Transverse colon (tissue), 4 donors: ENCODE measurements around the gene MGST3. TPM values are rescaled to one million over a fixed set of nuclear protein-coding genes. Genes with fewer than 3 reads are reported as not detected.

Source experiments
- DNase-seq: peaks from one replicate; pipeline ENCODE4 v3.0.0-alpha.2; 2019
- H3K27ac ChIP-seq, 4 donors: fragments of 200-600 bp; sonication (generic); 2 replicates each; pipeline ENCODE4 v1.5.1; 2016 to 2018; ENCODE audit warnings: inconsistent platforms in 4 of 4
- H3K27me3 ChIP-seq: fragments of 200-600 bp; sonication (generic); 2 replicates; pipeline ENCODE4 v1.5.1; 2017; ENCODE audit warnings: inconsistent platforms
- H3K36me3 ChIP-seq, 4 donors: fragments of 200-600 bp; sonication (generic); 2 replicates each; pipeline ENCODE4 v1.5.1; 2017 to 2019; ENCODE audit warnings: inconsistent platforms in 4 of 4
- H3K4me1 ChIP-seq, 4 donors: fragments of 200-600 bp; sonication (generic); 2 replicates each; pipeline ENCODE4 v1.5.1; 2017 to 2020; ENCODE audit warnings: inconsistent platforms in 4 of 4
- H3K4me3 ChIP-seq, 4 donors: fragments of 200-600 bp; sonication (generic); 1 replicate in 1 of 4; 2 replicates in 3 of 4; pipeline versions ENCODE4 v1.5.1 to v1.6.1; 2017 to 2019; ENCODE audit warnings: inconsistent platforms in 4 of 4
- H3K9me3 ChIP-seq, 2 donors: fragments of 200-600 bp; sonication (generic); 2 replicates each; pipeline ENCODE4 v1.5.1; 2017 to 2019; ENCODE audit warnings: inconsistent platforms in 2 of 2
- EP300 ChIP-seq: sonication (generic); formaldehyde crosslinking; IDR thresholded peaks from one replicate; pipeline ENCODE4 v1.6.1; 2017; ENCODE audit warnings: antibody characterized with exemption, low read depth
- POLR2A ChIP-seq: fragments of 450-650 bp; IDR thresholded peaks from one replicate; pipeline ENCODE4 v1.6.1; 2016; ENCODE audit warnings: antibody characterized with exemption, mild to moderate bottlenecking, moderate library complexity
- POLR2AphosphoS5 ChIP-seq, 3 donors: sonication (generic); formaldehyde crosslinking; IDR thresholded peaks; one replicate each; pipeline ENCODE4 v1.6.1; 2016; ENCODE audit warnings: antibody characterized with exemption in 3 of 3
- WGBS, 2 donors: methylation state at CpG; one replicate each; pipeline ENCODE4 v1.1.5; 2018; ENCODE audit warnings: low coverage in 1 of 2; 5-methylcytosine and 5-hydroxymethylcytosine counted together
- in situ Hi-C, 4 donors: fragments of 200-750 bp; cut with MboI; loops; one replicate each; pipeline versions ENCODE4 v1.15.0 to v1.15.1; 2017; ENCODE audit warnings: low sequenced_read_pairs in 3 of 4, low pct_ligation_motif_present in 1 of 4, low pct_unique_long_range_greater_than_20kb in 1 of 4
- intact Hi-C: fragments of 100-400 bp; cut with DNase I; formaldehyde crosslinking; loops from one replicate; pipeline ENCODE4 v1.15.1; 2023; ENCODE audit warnings: low total_unique reads
- total RNA-seq, 4 donors: library from RNA; depleted of rRNA; stranded (reverse); fragments of >200 nt; gene quantifications; one replicate each; pipeline ENCODE4 v1.1.0, GENCODE V29; 2016
- TF ChIP-seq, protein P1 (sequence below), 5 experiments: fragments of 200-600 bp in 3 of 5; fragments of 450-650 bp in 2 of 5; sonication (generic) in 3 of 5; IDR thresholded peaks; 1 replicate in 2 of 5; 2 replicates in 3 of 5; pipeline ENCODE4 v1.5.1; 2016 to 2017; ENCODE audit warnings: antibody characterized with exemption in 5 of 5, inconsistent platforms in 3 of 5, mild to moderate bottlenecking in 2 of 5, moderate library complexity in 1 of 5

Gene MGST3
- total RNA-seq, 4 donors from 2014 or later = 84.4 to 387 (median 220) TPM

DNA sequence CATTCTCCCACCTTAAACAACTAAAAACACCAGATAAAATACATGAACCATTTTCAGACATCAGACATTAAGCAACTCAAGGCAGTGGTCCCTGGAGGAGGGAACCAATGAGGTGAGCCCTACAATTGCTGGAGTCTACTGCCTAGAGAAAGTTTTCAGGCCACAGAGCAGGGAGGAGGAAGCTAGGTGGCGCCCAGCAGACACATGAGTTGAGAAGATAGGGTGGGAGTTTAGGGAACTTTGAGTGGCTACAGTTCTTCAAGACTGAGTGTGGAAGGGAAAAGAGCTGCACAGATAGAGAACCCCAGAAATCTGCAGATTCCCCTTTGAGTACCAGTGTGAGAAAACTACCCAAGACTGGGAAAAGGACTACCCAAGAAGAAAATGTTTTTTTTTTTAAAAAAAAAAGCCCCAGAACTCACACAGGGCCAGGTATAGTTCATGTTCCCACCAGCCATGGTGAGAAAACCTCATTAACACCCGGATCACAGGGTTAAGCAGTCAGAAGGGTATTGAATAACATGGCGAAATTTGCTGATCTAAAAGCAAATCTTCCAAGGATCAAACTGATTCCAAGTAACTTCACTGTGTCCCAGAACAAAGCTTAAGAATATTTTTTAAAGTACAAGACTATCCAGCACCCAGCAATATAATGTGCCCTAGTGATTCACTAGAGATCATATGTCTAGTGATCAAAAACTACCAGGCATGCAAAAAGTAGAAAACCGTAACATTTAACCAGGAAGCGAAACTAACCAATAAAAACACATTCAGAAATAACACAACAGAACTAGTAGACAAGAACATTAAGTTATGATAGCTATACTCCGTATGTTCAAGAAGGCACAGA is 55.3 kb downstream of the MGST3 start:
- Histone ChIP-seq H3K36me3 (peaks cover 0 to 24% (median 6%) of the 10 kb centered on the region in 4 donors), H3K4me3 (no peak overlapping the region), H3K27ac (no peak overlapping the region), H3K4me1 (peaks cover 0 to 7% (median 4%) of the 10 kb centered on the region in 4 donors), H3K9me3 (no peaks in the 10 kb centered on the region), H3K27me3 (no peaks in the 10 kb centered on the region)
- WGBS, 2 donors = 59 to 69% methylated on average over 4 to 6 of the region's 6 CpGs
- TF ChIP-seq EP300 = no peak
- TF ChIP-seq POLR2AphosphoS5 (IDR thresholded peaks at IDR 0.05) = no peak
- in situ Hi-C loops (no loop called here), intact Hi-C loops (no loop called here)
- DNase-seq = no peak

DNA sequence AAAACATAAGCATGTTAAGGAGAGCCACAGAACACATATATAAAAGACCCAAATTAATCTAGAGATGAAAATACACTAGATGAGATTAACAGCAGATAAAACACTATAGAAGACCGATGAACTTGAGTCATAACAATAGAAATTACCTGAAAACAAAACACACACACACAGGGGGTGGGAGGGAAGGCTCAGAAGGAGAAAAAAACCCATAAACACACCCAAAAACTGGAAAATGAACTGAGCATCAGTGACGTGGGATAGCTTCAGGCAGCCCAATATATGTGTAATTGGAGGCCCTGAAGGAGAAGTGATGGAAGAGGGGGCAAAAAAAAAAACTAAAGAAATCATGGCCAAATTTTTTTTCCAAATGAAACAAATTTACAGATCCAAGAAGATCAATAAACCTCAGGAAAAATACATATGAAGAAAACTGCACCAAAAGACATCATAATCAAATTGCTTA is 56.0 kb downstream of the MGST3 start:
- H3K36me3 ChIP-seq = peaks cover 0 to 17% (median 4%) of the 10 kb centered on the region in 4 donors
- no peak overlapping the region for H3K4me3 ChIP-seq
- no peaks in the 10 kb centered on the region for H3K27me3 ChIP-seq
- 62 to 81% methylated on average over 2 of the region's 2 CpGs for WGBS, 2 donors
- H3K4me1 ChIP-seq = peaks cover 0 to 7% (median 4%) of the 10 kb centered on the region in 4 donors
- H3K9me3 ChIP-seq = no peaks in the 10 kb centered on the region
- in situ Hi-C loops = no loop called here
- TF ChIP-seq, protein P1, sequence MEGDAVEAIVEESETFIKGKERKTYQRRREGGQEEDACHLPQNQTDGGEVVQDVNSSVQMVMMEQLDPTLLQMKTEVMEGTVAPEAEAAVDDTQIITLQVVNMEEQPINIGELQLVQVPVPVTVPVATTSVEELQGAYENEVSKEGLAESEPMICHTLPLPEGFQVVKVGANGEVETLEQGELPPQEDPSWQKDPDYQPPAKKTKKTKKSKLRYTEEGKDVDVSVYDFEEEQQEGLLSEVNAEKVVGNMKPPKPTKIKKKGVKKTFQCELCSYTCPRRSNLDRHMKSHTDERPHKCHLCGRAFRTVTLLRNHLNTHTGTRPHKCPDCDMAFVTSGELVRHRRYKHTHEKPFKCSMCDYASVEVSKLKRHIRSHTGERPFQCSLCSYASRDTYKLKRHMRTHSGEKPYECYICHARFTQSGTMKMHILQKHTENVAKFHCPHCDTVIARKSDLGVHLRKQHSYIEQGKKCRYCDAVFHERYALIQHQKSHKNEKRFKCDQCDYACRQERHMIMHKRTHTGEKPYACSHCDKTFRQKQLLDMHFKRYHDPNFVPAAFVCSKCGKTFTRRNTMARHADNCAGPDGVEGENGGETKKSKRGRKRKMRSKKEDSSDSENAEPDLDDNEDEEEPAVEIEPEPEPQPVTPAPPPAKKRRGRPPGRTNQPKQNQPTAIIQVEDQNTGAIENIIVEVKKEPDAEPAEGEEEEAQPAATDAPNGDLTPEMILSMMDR (IDR thresholded peaks at IDR 0.05) = no peak
- no peak for TF ChIP-seq POLR2A
- no peak for TF ChIP-seq POLR2AphosphoS5 (IDR thresholded peaks at IDR 0.05)
- no peak for TF ChIP-seq EP300
- intact Hi-C loops = no loop called here
- no peak overlapping the region for H3K27ac ChIP-seq
- DNase-seq = no peak

DNA sequence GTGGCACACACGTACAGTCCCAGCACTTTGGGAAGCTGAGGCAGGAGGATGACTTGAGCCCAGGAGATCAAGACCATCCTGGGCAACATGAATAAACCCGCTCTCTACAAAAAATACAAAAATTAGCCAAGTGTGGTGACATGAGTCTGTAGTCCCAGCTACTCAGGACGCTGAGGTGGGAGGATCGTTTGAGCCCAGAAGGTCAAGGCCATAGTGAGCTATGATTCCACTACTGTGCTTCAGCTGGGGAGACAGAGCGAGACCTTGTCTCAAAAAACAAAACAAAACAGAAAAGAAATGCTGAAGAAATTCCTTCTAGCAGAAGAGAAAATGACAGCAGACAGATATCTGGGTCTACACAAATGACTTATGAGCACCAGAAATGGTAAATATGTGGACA is 57.0 kb downstream of the MGST3 start:
- Histone ChIP-seq H3K27ac (no peak overlapping the region), H3K27me3 (no peaks in the 10 kb centered on the region), H3K9me3 (no peaks in the 10 kb centered on the region), H3K4me1 (peaks cover 0 to 7% (median 4%) of the 10 kb centered on the region in 4 donors), H3K4me3 (no peak overlapping the region), H3K36me3 (peaks cover 0 to 7% (median 0%) of the 10 kb centered on the region in 4 donors)
- intact Hi-C loops (no loop called here), in situ Hi-C loops (no loop called here)
- TF ChIP-seq EP300 (no peak), POLR2AphosphoS5 (IDR thresholded peaks at IDR 0.05) (no peak), POLR2A (no peak)
- TF ChIP-seq, protein P1 (IDR thresholded peaks at IDR 0.05) = no peak
- WGBS, 2 donors = 95 to 96% methylated on average over 2 to 5 of the region's 5 CpGs
- no peak for DNase-seq

DNA sequence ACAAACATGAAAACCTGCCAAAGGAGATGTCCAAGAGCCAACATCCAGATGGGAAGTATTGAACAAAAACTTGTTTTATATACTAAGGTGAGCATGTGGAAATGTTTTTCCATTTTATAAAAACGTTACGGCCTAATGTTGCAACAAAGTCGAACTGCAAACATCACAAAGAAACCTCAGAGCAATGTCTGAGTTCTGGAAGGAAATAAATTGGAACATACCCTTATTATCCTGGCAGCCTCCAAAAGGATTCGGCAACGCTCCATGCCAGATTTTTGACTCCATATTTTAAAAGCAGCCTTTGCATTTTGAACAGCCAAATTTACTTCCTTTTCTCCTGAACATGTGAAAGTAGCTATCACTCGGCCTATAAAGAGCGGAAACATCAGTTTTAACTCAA is 64.0 kb downstream of the MGST3 start:
- no peak for TF ChIP-seq EP300
- TF ChIP-seq, protein P1 (IDR thresholded peaks at IDR 0.05) = no peak
- Histone ChIP-seq H3K36me3 (peaks cover 0 to 5% (median 0%) of the 10 kb centered on the region in 4 donors), H3K27ac (no peak overlapping the region), H3K9me3 (no peaks in the 10 kb centered on the region), H3K4me3 (no peak overlapping the region), H3K27me3 (no peaks in the 10 kb centered on the region), H3K4me1 (peaks cover 13 to 29% (median 20%) of the 10 kb centered on the region in 4 donors)
- intact Hi-C loops (loop anchor here (10.0 kb wide), 1 partner anchor 50 kb away; no protein-coding TSS in a partner anchor), in situ Hi-C loops (loop anchor here in 1 of 4 donors (10.0 kb wide), 1 partner anchor 90 kb away; no protein-coding TSS in a partner anchor)
- WGBS, 2 donors = 65 to 81% methylated on average over 7 of the region's 7 CpGs
- DNase-seq = no peak
